HepG2 (cell line): Measurements from ENCODE around the gene CEL. TPM values are rescaled to one million over a fixed set of nuclear protein-coding genes. Genes with fewer than 3 reads are reported as not detected.

Experiments used
- AGO2 ChIP-seq: fragments of 200-400 bp; formaldehyde crosslinking; optimal IDR thresholded peaks from 2 replicates; pipeline ENCODE3; 2017; ENCODE audit warnings: mild to moderate bottlenecking, low read depth, low read length, moderate library complexity
- AHR ChIP-seq: IDR thresholded peaks from 2 replicates; pipeline ENCODE4 v1.6.1; 2018; ENCODE audit warnings: missing genetic modification reagents, missing compliant biosample characterization
- AKAP8 ChIP-seq: sonication (generic); formaldehyde crosslinking; IDR thresholded peaks from 2 replicates; pipeline ENCODE4 v1.5.1; 2020; ENCODE audit warnings: mild to moderate bottlenecking, missing genetic modification reagents
- BRCA1 ChIP-seq: sonication (generic); formaldehyde crosslinking; IDR thresholded peaks from 2 replicates; pipeline ENCODE4 v1.4.0; 2020; ENCODE audit warnings: missing genetic modification reagents
- CHCHD3 ChIP-seq: sonication (generic); formaldehyde crosslinking; IDR thresholded peaks from 2 replicates; pipeline ENCODE4 v1.8.0; 2022; ENCODE audit warnings: mild to moderate bottlenecking, missing genetic modification reagents, moderate library complexity
- CREB1 ChIP-seq, 2 experiments: fragments of 450-650 bp in 1 of 2; IDR thresholded peaks; 2 replicates each; pipeline ENCODE4 v1.6.1; 2016 to 2017; ENCODE audit warnings: control low read depth in 1 of 2, mild to moderate bottlenecking in 1 of 2, missing compliant biosample characterization in 1 of 2, missing genetic modification characterization in 1 of 2
- GABPB1 ChIP-seq: IDR thresholded peaks from 2 replicates; pipeline ENCODE4 v1.6.1; 2016; ENCODE audit warnings: mild to moderate bottlenecking, missing genetic modification reagents, moderate library complexity, missing compliant biosample characterization
- HOXA3 ChIP-seq: sonication (generic); formaldehyde crosslinking; IDR thresholded peaks from 2 replicates; pipeline ENCODE4 v1.5.0; 2020; ENCODE audit warnings: missing genetic modification reagents
- KDM5B ChIP-seq: sonication (generic); formaldehyde crosslinking; IDR thresholded peaks from 2 replicates; pipeline ENCODE4 v1.4.0; 2020; ENCODE audit warnings: missing genetic modification reagents, mild to moderate bottlenecking, borderline replicate concordance
- RAD21 ChIP-seq: fragments of 450-650 bp; formaldehyde crosslinking; IDR thresholded peaks from 2 replicates; pipeline ENCODE4 v1.5.0; 2020; ENCODE audit warnings: mild to moderate bottlenecking
- SAP130 ChIP-seq: IDR thresholded peaks from 2 replicates; pipeline ENCODE4 v1.6.1; 2016; ENCODE audit warnings: low read depth
- STAG1 ChIP-seq: sonication (generic); formaldehyde crosslinking; IDR thresholded peaks from 2 replicates; pipeline ENCODE4 v1.4.0; 2020; ENCODE audit warnings: missing genetic modification reagents
- TCF12 ChIP-seq, 2 experiments: fragments of 450-650 bp in 1 of 2; sonication (generic) in 1 of 2; formaldehyde crosslinking in 1 of 2; IDR thresholded peaks; 2 replicates each; pipeline versions ENCODE4 v1.6.1 to v1.8.0; 2017 to 2022; ENCODE audit warnings: antibody characterized with exemption in 1 of 2, mild to moderate bottlenecking in 1 of 2, missing genetic modification reagents in 1 of 2, moderate library complexity in 1 of 2
- TCF7L2 ChIP-seq: IDR thresholded peaks from 2 replicates; pipeline ENCODE4 v1.6.1; 2011; ENCODE audit warnings: mild to moderate bottlenecking, low read depth, low read length, moderate library complexity
- U2AF1 ChIP-seq: fragments of 200-400 bp; formaldehyde crosslinking; optimal IDR thresholded peaks from 2 replicates; pipeline ENCODE3; 2017; ENCODE audit warnings: mild to moderate bottlenecking, low read depth, low read length
- ZBTB21 ChIP-seq: sonication (generic); formaldehyde crosslinking; IDR thresholded peaks from 2 replicates; pipeline ENCODE4 v1.4.0; 2020; ENCODE audit warnings: missing genetic modification reagents
- ZNF713 ChIP-seq: sonication (generic); formaldehyde crosslinking; IDR thresholded peaks from 2 replicates; pipeline ENCODE4 v1.4.0; 2020; ENCODE audit warnings: mild to moderate bottlenecking, missing genetic modification reagents
- ZNF777 ChIP-seq: sonication (generic); formaldehyde crosslinking; IDR thresholded peaks from 2 replicates; pipeline ENCODE4 v1.4.0; 2020; ENCODE audit warnings: missing genetic modification reagents
- ZSCAN30 ChIP-seq: sonication (generic); formaldehyde crosslinking; IDR thresholded peaks from 2 replicates; pipeline ENCODE4 v1.5.0; 2020; ENCODE audit warnings: mild to moderate bottlenecking, missing genetic modification reagents
- ZSCAN31 ChIP-seq: sonication (generic); formaldehyde crosslinking; IDR thresholded peaks from 2 replicates; pipeline ENCODE4 v1.5.0; 2020; ENCODE audit warnings: low read depth, mild to moderate bottlenecking, missing genetic modification reagents
- polyA plus RNA-seq, 8 experiments: library from polyadenylated mRNA; depleted of rRNA in 3 of 8; stranded (reverse) in 7 of 8; unstranded in 1 of 8; fragments of >200 nt; fragmentation: Illumina TruSeq in 4 of 8; extraction: Trizol in 4 of 8; gene quantifications; 2 replicates each; pipeline versions ENCODE4 v1.2.1 to v1.2.3, GENCODE V29; 2011 to 2016; ENCODE audit warnings: low read depth in 4 of 8, missing spikeins in 1 of 8, mixed read lengths in 1 of 8; ENCODE audit not compliant: insufficient read depth in 1 of 8
- total RNA-seq, 5 experiments: library from RNA; depleted of rRNA; stranded (reverse); fragments of >200 nt; fragmentation: Illumina TruSeq; extraction: Trizol; gene quantifications; 2 replicates each; pipeline ENCODE4 v1.2.3, GENCODE V29; 2016; ENCODE audit warnings: low read depth in 1 of 5
- TF ChIP-seq, protein P1 (sequence below), 2 experiments: sonication (generic) in 1 of 2; formaldehyde crosslinking in 1 of 2; IDR thresholded peaks; 2 replicates each; pipeline versions ENCODE4 v1.4.0 to v1.6.1; 2016 to 2020; ENCODE audit warnings: borderline replicate concordance in 1 of 2, low read depth in 1 of 2, mild to moderate bottlenecking in 1 of 2, missing genetic modification reagents in 1 of 2
- TF ChIP-seq, protein P2 (sequence below): sonication (generic); formaldehyde crosslinking; IDR thresholded peaks from 2 replicates; pipeline ENCODE4 v1.5.0; 2020; ENCODE audit warnings: missing genetic modification reagents
- TF ChIP-seq, protein P3 (sequence below): sonication (generic); formaldehyde crosslinking; IDR thresholded peaks from 2 replicates; pipeline ENCODE4 v1.8.1; 2023; ENCODE audit warnings: mild to moderate bottlenecking, moderate library complexity, missing genetic modification reagents

CEL gene
- total and polyA plus RNA-seq, 2 of the 13 experiments (the other 11 are each of a cell fraction or from before 2014, with no cell fraction given) = 0.63 to 1.5 TPM

- TF ChIP-seq TCF12 (IDR thresholded peaks at IDR 0.05) = no peak
- TF ChIP-seq TCF12 (CRISPR knock-in tag; IDR thresholded peaks at IDR 0.05) = 0 out of 2 replicates have a peak, but pooled peaks have one; percentile 43
- TF ChIP-seq AHR (CRISPR knock-in tag) = no peak
- TF ChIP-seq CHCHD3 = no peak
- peak; percentile 42; the same call in 1 of the 2 replicates for TF ChIP-seq ZSCAN31 (CRISPR knock-in tag)
- TF ChIP-seq AKAP8 (CRISPR knock-in tag) = peak; percentile 99
- no peak for TF ChIP-seq ZNF713 (CRISPR knock-in tag)
- peak; percentile 29; the same call in 1 of the 2 replicates for TF ChIP-seq RAD21 (CRISPR knock-in tag)
- peak; percentile 77 for TF ChIP-seq ZNF777
- peak; percentile 36; the same call in 1 of the 2 replicates for TF ChIP-seq BRCA1 (CRISPR knock-in tag)
- TF ChIP-seq CREB1 (IDR thresholded peaks at IDR 0.05) = no peak
- TF ChIP-seq CREB1 (CRISPR knock-in tag; IDR thresholded peaks at IDR 0.05) = no peak
- 0 out of 2 replicates have a peak, but pooled peaks have one; percentile 3 for TF ChIP-seq STAG1 (CRISPR knock-in tag)
- TF ChIP-seq TCF7L2 = no peak
- no peak for TF ChIP-seq U2AF1
- TF ChIP-seq, protein P1, sequence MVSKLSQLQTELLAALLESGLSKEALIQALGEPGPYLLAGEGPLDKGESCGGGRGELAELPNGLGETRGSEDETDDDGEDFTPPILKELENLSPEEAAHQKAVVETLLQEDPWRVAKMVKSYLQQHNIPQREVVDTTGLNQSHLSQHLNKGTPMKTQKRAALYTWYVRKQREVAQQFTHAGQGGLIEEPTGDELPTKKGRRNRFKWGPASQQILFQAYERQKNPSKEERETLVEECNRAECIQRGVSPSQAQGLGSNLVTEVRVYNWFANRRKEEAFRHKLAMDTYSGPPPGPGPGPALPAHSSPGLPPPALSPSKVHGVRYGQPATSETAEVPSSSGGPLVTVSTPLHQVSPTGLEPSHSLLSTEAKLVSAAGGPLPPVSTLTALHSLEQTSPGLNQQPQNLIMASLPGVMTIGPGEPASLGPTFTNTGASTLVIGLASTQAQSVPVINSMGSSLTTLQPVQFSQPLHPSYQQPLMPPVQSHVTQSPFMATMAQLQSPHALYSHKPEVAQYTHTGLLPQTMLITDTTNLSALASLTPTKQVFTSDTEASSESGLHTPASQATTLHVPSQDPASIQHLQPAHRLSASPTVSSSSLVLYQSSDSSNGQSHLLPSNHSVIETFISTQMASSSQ (IDR thresholded peaks at IDR 0.05; ENCODE audit: low read depth) = no peak
- TF ChIP-seq, protein P1 (CRISPR knock-in tag; IDR thresholded peaks at IDR 0.05; ENCODE audit: borderline replicate concordance) = 0 out of 2 replicates have a peak, but pooled peaks have one; percentile 19
- peak; percentile 43 for TF ChIP-seq HOXA3 (CRISPR knock-in tag)
- TF ChIP-seq, protein P2, sequence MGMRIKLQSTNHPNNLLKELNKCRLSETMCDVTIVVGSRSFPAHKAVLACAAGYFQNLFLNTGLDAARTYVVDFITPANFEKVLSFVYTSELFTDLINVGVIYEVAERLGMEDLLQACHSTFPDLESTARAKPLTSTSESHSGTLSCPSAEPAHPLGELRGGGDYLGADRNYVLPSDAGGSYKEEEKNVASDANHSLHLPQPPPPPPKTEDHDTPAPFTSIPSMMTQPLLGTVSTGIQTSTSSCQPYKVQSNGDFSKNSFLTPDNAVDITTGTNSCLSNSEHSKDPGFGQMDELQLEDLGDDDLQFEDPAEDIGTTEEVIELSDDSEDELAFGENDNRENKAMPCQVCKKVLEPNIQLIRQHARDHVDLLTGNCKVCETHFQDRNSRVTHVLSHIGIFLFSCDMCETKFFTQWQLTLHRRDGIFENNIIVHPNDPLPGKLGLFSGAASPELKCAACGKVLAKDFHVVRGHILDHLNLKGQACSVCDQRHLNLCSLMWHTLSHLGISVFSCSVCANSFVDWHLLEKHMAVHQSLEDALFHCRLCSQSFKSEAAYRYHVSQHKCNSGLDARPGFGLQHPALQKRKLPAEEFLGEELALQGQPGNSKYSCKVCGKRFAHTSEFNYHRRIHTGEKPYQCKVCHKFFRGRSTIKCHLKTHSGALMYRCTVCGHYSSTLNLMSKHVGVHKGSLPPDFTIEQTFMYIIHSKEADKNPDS (CRISPR knock-in tag) = no peak
- TF ChIP-seq ZBTB21 (CRISPR knock-in tag) = no peak
- 0 out of 2 replicates have a peak, but pooled peaks have one; percentile 26 for TF ChIP-seq SAP130 (CRISPR knock-in tag)
- TF ChIP-seq ZSCAN30 = 0 out of 2 replicates have a peak, but pooled peaks have one; percentile 62
- 0 out of 2 replicates have a peak, but pooled peaks have one; percentile 19 for TF ChIP-seq GABPB1 (CRISPR knock-in tag)
- TF ChIP-seq AGO2 = peak; percentile 92
- TF ChIP-seq KDM5B (CRISPR knock-in tag) = peak; percentile 33; the same call in 1 of the 2 replicates
- TF ChIP-seq, protein P3, sequence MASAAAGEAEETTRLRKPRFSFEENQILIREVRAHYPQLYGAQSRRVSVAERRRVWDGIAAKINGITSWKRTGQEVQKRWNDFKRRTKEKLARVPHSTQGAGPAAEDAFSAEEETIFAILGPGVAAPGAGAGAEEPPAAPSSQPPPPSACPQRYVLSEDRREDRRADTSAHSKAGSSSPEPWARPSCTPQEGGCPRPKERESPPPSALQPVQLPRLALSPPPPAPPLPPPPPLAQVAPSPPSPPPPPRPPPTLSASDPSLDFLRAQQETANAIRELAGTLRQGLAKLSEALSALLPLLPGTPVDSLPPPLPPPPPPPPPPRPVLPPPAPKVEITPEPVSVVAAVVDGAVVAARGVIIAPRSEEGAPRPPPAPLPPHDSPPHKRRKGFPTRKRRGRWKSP (CRISPR knock-in tag) = no peak
These were observed 58.9 kb downstream of the CEL start (continued) for GRCh38 chr9:133120501-133121197.
